ENCODE measurements around the gene ADK.
A peak's percentile ranks its signal among the peaks of the same experiment; 100 is the strongest.

ADK gene

GRCh38 chr10:74602576-74602975, 451.6 kb downstream of the ADK start:
- no peak for DNase-seq (ENCODE audit: low read depth)

- no peak for DNase-seq (ENCODE audit: low read depth)
Observed at GRCh38 chr10:74610299-74610698, 459.3 kb downstream of the ADK start.

- DNase-seq (ENCODE audit: low read depth), result no peak
Observed at GRCh38 chr10:74612195-74612594, 461.2 kb downstream of the ADK start.

- DNase-seq (ENCODE audit: low read depth), result no peak
Observed at GRCh38 chr10:74620626-74621025, 469.6 kb downstream of the ADK start.

GRCh38 chr10:74623786-74624185, 472.8 kb downstream of the ADK start:
- no peak for DNase-seq (ENCODE audit: low read depth)

GRCh38 chr10:74624501-74624900, 473.5 kb downstream of the ADK start:
- no peak for DNase-seq (ENCODE audit: low read depth)

- no peak for DNase-seq (ENCODE audit: low read depth)
Observed at GRCh38 chr10:74628136-74628535, 477.1 kb downstream of the ADK start.

- DNase-seq (ENCODE audit: low read depth), result no peak
Observed at GRCh38 chr10:74634995-74635536, 484.0 kb downstream of the ADK start.

GRCh38 chr10:74635655-74636054, 484.6 kb downstream of the ADK start:
- no peak for DNase-seq (ENCODE audit: low read depth)

- DNase-seq (ENCODE audit: low read depth), result no peak
Observed at GRCh38 chr10:74637685-74638084, 486.7 kb downstream of the ADK start.

GRCh38 chr10:74640134-74640921, 489.3 kb downstream of the ADK start:
- no peak for DNase-seq (ENCODE audit: low read depth)

- DNase-seq (ENCODE audit: low read depth), result no peak
Observed at GRCh38 chr10:74641659-74642058, 490.6 kb downstream of the ADK start.

GRCh38 chr10:74642901-74643595, 492.0 kb downstream of the ADK start:
- no peak for DNase-seq (ENCODE audit: low read depth)

- peak; percentile 50 for DNase-seq (ENCODE audit: low read depth)
Observed at GRCh38 chr10:74643596-74643975, 492.6 kb downstream of the ADK start.

GRCh38 chr10:74644738-74645137, 493.7 kb downstream of the ADK start:
- no peak for DNase-seq (ENCODE audit: low read depth)

GRCh38 chr10:74645692-74646091, 494.7 kb downstream of the ADK start:
- no peak for DNase-seq (ENCODE audit: low read depth)

- no peak for DNase-seq (ENCODE audit: low read depth)
Observed at GRCh38 chr10:74650613-74651012, 499.6 kb downstream of the ADK start.

GRCh38 chr10:74651565-74651964, 500.5 kb downstream of the ADK start:
- DNase-seq (ENCODE audit: low read depth), result no peak

GRCh38 chr10:74652664-74653063, 501.6 kb downstream of the ADK start:
- no peak for DNase-seq (ENCODE audit: low read depth)

- DNase-seq (ENCODE audit: low read depth), result no peak
Observed at GRCh38 chr10:74658511-74658910, 507.5 kb downstream of the ADK start.

GRCh38 chr10:74662635-74663034, 511.6 kb downstream of the ADK start:
- no peak for DNase-seq (ENCODE audit: low read depth)

- no peak for DNase-seq (ENCODE audit: low read depth)
Observed at GRCh38 chr10:74669210-74669609, 518.2 kb downstream of the ADK start.

- DNase-seq (ENCODE audit: low read depth), result no peak
Observed at GRCh38 chr10:74671716-74672115, 520.7 kb downstream of the ADK start.

All from fibroblast of gingiva (primary cell).